Testis (tissue), 3 donors: Measurements from ENCODE around the gene GABRB1. TPM values are rescaled to one million over a fixed set of nuclear protein-coding genes. Genes with fewer than 3 reads are reported as not detected.

Experiments
- DNase-seq: peaks from one replicate; pipeline ENCODE4 v3.0.0-alpha.2; 2019
- H3K27ac ChIP-seq, 2 donors: fragments of 200-600 bp; sonication (generic); one replicate each; pipeline ENCODE4 v1.5.1; 2019
- H3K27me3 ChIP-seq: fragments of 200-600 bp; sonication (generic); one replicate; pipeline ENCODE4 v1.5.1; 2019
- H3K36me3 ChIP-seq: fragments of 200-600 bp; sonication (generic); one replicate; pipeline ENCODE4 v1.5.1; 2017; ENCODE audit warnings: low read depth; ENCODE audit errors: missing control alignments
- H3K4me1 ChIP-seq: fragments of 200-600 bp; sonication (generic); one replicate; pipeline ENCODE4 v1.5.1; 2019
- H3K4me3 ChIP-seq, 2 donors: fragments of 200-600 bp; sonication (generic); one replicate each; pipeline ENCODE4 v1.5.1; 2017 to 2019
- H3K9me3 ChIP-seq: fragments of 200-600 bp; sonication (generic); one replicate; pipeline ENCODE4 v1.5.1; 2017
- CTCF ChIP-seq, 3 experiments: fragments of 450-650 bp in 2 of 3; fragments of 200-600 bp in 1 of 3; sonication (generic) in 1 of 3; IDR thresholded peaks; one replicate each; pipeline ENCODE4 v1.5.1; 2016 to 2019; ENCODE audit warnings: antibody characterized with exemption in 3 of 3, mild to moderate bottlenecking in 2 of 3, moderate library complexity in 1 of 3
- POLR2A ChIP-seq: fragments of 450-650 bp; IDR thresholded peaks from one replicate; pipeline ENCODE4 v1.6.1; 2017; ENCODE audit warnings: antibody characterized with exemption, mild to moderate bottlenecking, moderate library complexity
- WGBS, 2 donors: methylation state at CpG; one replicate each; pipeline ENCODE4 v1.1.5; 2018; 5-methylcytosine and 5-hydroxymethylcytosine counted together
- intact Hi-C: fragments of 100-400 bp; cut with DNase I; formaldehyde crosslinking; loops from one replicate; pipeline ENCODE4 v1.15.1; 2023; ENCODE audit warnings: low total_unique reads
- polyA plus RNA-seq: library from polyadenylated mRNA; stranded (reverse); fragments of 350-450 nt; fragmentation: Illumina TruSeq; extraction: RNeasy Lipid Tissue Mini Kit (QIAGEN cat#74804); gene quantifications from one replicate; pipeline ENCODE4 v1.2.3, GENCODE V29; 2014; ENCODE audit warnings: low read depth, low replicate concordance; ENCODE audit not compliant: insufficient read depth
- total RNA-seq, 2 donors: library from RNA; depleted of rRNA; stranded (reverse); fragments of >200 nt; gene quantifications; one replicate each; pipeline ENCODE4 v1.2.3, GENCODE V29; 2016

GABRB1 gene
- total and polyA plus RNA-seq, 3 donors from 2014 or later = 0.50 to 0.87 TPM; not detected in 1

DNA sequence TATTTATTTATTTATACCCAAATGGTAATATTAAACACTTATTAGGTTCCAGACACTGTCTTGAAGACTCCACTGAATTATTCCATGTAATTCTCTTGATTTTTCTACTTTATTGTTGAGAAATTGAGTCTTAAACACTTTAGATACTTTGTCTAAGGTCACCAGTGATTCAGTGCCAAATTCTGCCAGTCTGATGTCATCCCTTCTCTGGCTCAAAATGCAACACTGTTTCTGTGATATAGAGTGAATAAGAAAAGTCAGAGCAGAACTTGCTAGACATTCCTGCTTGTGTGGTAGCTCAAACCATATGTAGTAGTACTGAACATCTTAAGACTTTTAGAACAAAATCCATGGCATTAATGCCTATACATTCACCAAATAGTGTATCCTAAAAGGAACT lies 164.3 kb downstream of the GABRB1 start:
- no peak overlapping the region for H3K4me3 ChIP-seq
- no peak overlapping the region for H3K27ac ChIP-seq
- no peak for TF ChIP-seq CTCF (IDR thresholded peaks at IDR 0.05)
- TF ChIP-seq POLR2A = no peak
- H3K36me3 ChIP-seq = no peaks in the 10 kb centered on the region
- H3K4me1 ChIP-seq = no peaks in the 10 kb centered on the region
- H3K9me3 ChIP-seq = no peaks in the 10 kb centered on the region
- peak; percentile 75 for DNase-seq
- H3K27me3 ChIP-seq = no peaks in the 10 kb centered on the region
- intact Hi-C loops = no loop called here

DNA sequence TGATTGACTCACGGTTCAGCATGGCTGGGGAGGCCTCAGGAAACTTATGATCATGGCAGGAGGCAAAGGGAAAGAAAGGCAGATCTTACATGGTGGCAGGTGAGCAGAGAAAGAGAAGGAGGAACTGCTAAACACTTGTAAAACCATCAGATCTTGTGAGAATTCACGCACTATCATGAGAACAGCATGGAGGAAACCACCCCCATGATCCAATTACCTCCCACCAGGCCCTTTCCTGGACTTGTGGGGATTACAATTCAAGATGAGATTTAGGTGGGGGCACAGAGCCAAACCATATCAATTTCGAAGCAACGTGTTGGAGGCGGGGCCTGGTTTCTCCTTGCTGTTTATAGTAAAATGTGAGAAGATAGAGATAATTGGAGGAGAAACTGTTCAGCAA lies 167.4 kb downstream of the GABRB1 start:
- H3K27ac ChIP-seq = no peak overlapping the region
- no peaks in the 10 kb centered on the region for H3K9me3 ChIP-seq
- no peak for TF ChIP-seq POLR2A
- no peak for TF ChIP-seq CTCF (IDR thresholded peaks at IDR 0.05)
- WGBS, 2 donors = 54 to 61% methylated on average over 5 of the region's 5 CpGs
- H3K27me3 ChIP-seq = no peaks in the 10 kb centered on the region
- no peak for DNase-seq
- intact Hi-C loops = no loop called here
- no peak overlapping the region for H3K4me3 ChIP-seq
- H3K36me3 ChIP-seq = no peaks in the 10 kb centered on the region
- no peaks in the 10 kb centered on the region for H3K4me1 ChIP-seq

- no peak overlapping the region for H3K27ac ChIP-seq
- 71% methylated on average over 2 of the region's 2 CpGs for WGBS, 2 donors
- intact Hi-C loops = no loop called here
- TF ChIP-seq POLR2A (no peak), CTCF (IDR thresholded peaks at IDR 0.05) (no peak)
- H3K4me1 ChIP-seq = no peaks in the 10 kb centered on the region
- no peaks in the 10 kb centered on the region for H3K9me3 ChIP-seq
- no peak overlapping the region for H3K4me3 ChIP-seq
- no peaks in the 10 kb centered on the region for H3K36me3 ChIP-seq
- H3K27me3 ChIP-seq = no peaks in the 10 kb centered on the region
- DNase-seq = no peak
Observed at GRCh38 chr4:47203593-47203992, 172.2 kb downstream of the GABRB1 start.

DNA sequence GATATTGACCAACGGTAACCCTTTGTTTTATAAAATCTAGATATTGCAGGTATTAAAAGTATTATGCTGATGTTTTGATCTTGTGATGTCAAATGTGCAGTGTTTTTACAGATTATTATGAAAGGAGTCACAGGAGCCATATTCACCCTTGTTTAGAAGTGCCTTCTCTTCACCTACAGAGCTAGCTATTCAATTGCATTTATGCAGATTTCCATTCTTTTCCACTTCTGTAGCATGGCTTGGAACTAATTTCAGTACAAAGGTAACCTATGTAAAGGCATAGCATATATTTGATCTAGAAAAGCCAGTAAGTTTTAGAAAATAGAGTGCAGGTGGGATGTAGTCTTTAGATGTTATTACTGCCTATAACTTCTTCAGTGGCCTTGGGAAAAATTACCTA lies 176.2 kb downstream of the GABRB1 start:
- intact Hi-C loops = no loop called here
- Histone ChIP-seq H3K4me3 (no peak overlapping the region), H3K36me3 (no peaks in the 10 kb centered on the region), H3K27me3 (no peaks in the 10 kb centered on the region), H3K4me1 (no peaks in the 10 kb centered on the region), H3K27ac (no peak overlapping the region), H3K9me3 (no peaks in the 10 kb centered on the region)
- TF ChIP-seq CTCF (IDR thresholded peaks at IDR 0.05) (no peak), POLR2A (no peak)
- WGBS, 2 donors = 74 to 91% methylated on average over 1 of the region's 1 CpG
- no peak for DNase-seq

DNA sequence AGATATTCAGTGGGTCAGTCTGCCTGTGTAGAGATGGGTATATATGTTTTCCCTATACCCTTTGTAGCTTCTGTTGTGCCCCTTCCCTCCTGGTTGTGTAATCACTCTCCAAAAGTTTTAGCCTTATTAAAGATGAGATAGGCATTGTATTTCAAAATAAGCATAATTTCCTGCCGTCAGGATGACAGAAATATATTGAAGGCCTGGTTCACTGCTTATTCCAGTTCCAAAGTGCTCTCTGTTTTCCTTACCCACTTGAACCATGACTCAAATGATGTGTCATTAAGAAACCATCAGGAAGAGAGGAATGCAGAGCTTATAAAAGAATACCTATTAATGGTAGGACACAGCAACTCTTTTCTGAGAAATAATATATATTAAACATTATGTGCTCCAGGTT lies 178.5 kb downstream of the GABRB1 start:
- intact Hi-C loops = no loop called here
- WGBS, 2 donors = 77 to 81% methylated on average over 1 of the region's 1 CpG
- H3K27me3 ChIP-seq = no peaks in the 10 kb centered on the region
- H3K27ac ChIP-seq = no peak overlapping the region
- H3K36me3 ChIP-seq = no peaks in the 10 kb centered on the region
- DNase-seq = no peak
- no peaks in the 10 kb centered on the region for H3K4me1 ChIP-seq
- H3K9me3 ChIP-seq = no peaks in the 10 kb centered on the region
- H3K4me3 ChIP-seq = no peak overlapping the region
- TF ChIP-seq POLR2A (no peak), CTCF (IDR thresholded peaks at IDR 0.05) (no peak)
